ENCODE measurements around the gene CHPT1.

DNA sequence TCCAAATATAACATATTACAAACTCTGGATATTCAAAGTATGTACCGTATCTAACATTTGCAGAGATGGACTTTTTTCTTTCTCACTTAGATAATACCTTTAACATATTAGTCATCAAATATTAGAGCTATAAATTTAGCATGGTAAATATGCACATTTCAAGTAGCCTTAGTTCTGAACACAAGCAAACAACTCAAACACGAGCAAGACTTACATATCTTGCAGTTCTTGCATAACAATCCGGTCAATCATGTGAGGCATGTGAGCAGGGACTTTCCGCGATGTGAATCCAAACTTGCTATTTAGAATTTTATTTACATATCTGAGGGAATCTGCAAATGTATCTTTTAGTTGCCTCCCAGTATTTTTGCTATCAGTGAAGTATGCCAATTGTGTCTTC, 63.9 kb downstream of the CHPT1 start:
- TF ChIP-seq GATA2 (IDR thresholded peaks at IDR 0.05; ENCODE audit: low read depth, low read length) (no peak), GATA3 (IDR thresholded peaks at IDR 0.05; ENCODE audit: low read depth, low read length) (no peak)

Data from SH-SY5Y (cell line).